A549 (cell line): Measurements from ENCODE around the gene YIPF6. TPM values are rescaled to one million over a fixed set of nuclear protein-coding genes. Genes with fewer than 3 reads are reported as not detected.
A peak's percentile ranks its signal among the peaks of the same experiment; 100 is the strongest.

Source experiments
- ATAC-seq, 2 experiments: fragments of 200-7000 bp in 1 of 2; fragments of >200 bp in 1 of 2; cut with Nextera tagmentation in 1 of 2; cut with Tn5 transposase in 1 of 2; 3 replicates each; pipeline versions ENCODE4 v1.8.0 to v1.9.1; 2018 to 2020; ENCODE audit warnings: mild to moderate bottlenecking in 1 of 2, moderate library complexity in 1 of 2
- CTCF ChIA-PET: fragments of 300-600 bp; sonication (Branson Sonifier 250); formaldehyde crosslinking; extraction: SDS; loops from one replicate; lab custom pipeline; 2021; ENCODE audit warnings: antibody characterized with exemption, inconsistent platforms; lab: Yijun Ruan, JAX
- POLR2A ChIA-PET: fragments of 350-600 bp; formaldehyde crosslinking; extraction: SDS; loops from one replicate; lab custom pipeline; 2021; ENCODE audit warnings: antibody characterized with exemption, inconsistent platforms; lab: Yijun Ruan, JAX
- DNase-seq, 2 experiments: peaks; one replicate each; pipeline versions ENCODE4 v3.0.0 to v3.0.0-alpha.2; 2011 to 2016; ENCODE audit warnings: low read depth in 1 of 2, low spot score in 1 of 2
- FAIRE-seq: peaks from 2 replicates; lab custom pipeline; 2011; peaks lifted over from hg19 to GRCh38; lab: Jason Lieb, UNC
- H3K27ac ChIP-seq, 2 experiments: fragments of >200 bp; sonication (Bioruptor Twin); formaldehyde crosslinking; 3 replicates each; pipeline ENCODE4 v1.5.1; 2016 to 2017
- H3K4me1 ChIP-seq: fragments of >200 bp; sonication (Bioruptor Twin); formaldehyde crosslinking; 3 replicates; pipeline ENCODE4 v1.6.1; 2016
- H3K4me2 ChIP-seq: fragments of >200 bp; sonication (Bioruptor Twin); formaldehyde crosslinking; 3 replicates; pipeline ENCODE4 v1.6.1; 2016
- H3K4me3 ChIP-seq: fragments of >200 bp; sonication (Bioruptor Twin); formaldehyde crosslinking; 3 replicates; pipeline ENCODE4 v1.5.1; 2016
- H3K9me3 ChIP-seq: fragments of >200 bp; sonication (Bioruptor Twin); formaldehyde crosslinking; 3 replicates; pipeline ENCODE4 v1.6.1; 2016
- BHLHE40 ChIP-seq: IDR thresholded peaks from 2 replicates; pipeline ENCODE4 v1.6.1; 2012; ENCODE audit warnings: low read depth, low read length, inconsistent platforms
- CBX2 ChIP-seq: fragments of 200-600 bp; sonication (generic); IDR thresholded peaks from 2 replicates; pipeline ENCODE4 v1.6.1; 2016; ENCODE audit warnings: low read depth, mild to moderate bottlenecking, borderline replicate concordance
- CBX8 ChIP-seq: fragments of 200-600 bp; sonication (generic); IDR thresholded peaks from 2 replicates; pipeline ENCODE4 v1.6.1; 2016
- CEBPB ChIP-seq, 2 experiments: fragments of >200 bp in 1 of 2; sonication (Bioruptor Twin) in 1 of 2; formaldehyde crosslinking in 1 of 2; IDR thresholded peaks; 2 replicates each; pipeline ENCODE4 v1.6.1; 2012 to 2016
- CHD2 ChIP-seq: fragments of 150-350 bp; IDR thresholded peaks from 2 replicates; pipeline ENCODE4 v1.6.1; 2014; ENCODE audit warnings: low read length; ENCODE audit not compliant: partially characterized antibody
- CHD4 ChIP-seq: fragments of 200-600 bp; sonication (generic); IDR thresholded peaks from 2 replicates; pipeline ENCODE4 v1.6.1; 2016; ENCODE audit warnings: antibody characterized with exemption, mild to moderate bottlenecking, borderline replicate concordance
- CTCF ChIP-seq: fragments of >200 bp; sonication (Bioruptor Twin); formaldehyde crosslinking; IDR thresholded peaks from 3 replicates; pipeline ENCODE4 v1.5.1; 2016
- EP300 ChIP-seq, 2 experiments: fragments of >200 bp; sonication (Bioruptor Twin); formaldehyde crosslinking; IDR thresholded peaks; 2 replicates in 1 of 2; 3 replicates in 1 of 2; pipeline ENCODE4 v1.6.1; 2016 to 2017
- FOSB ChIP-seq: fragments of 250-450 bp; sonication (Bioruptor Pico); IDR thresholded peaks from 2 replicates; pipeline ENCODE4 v1.5.0; 2020; ENCODE audit warnings: mild to moderate bottlenecking, moderate library complexity
- FOXS1 ChIP-seq: fragments of 250-450 bp; sonication (Bioruptor Pico); IDR thresholded peaks from 2 replicates; pipeline ENCODE4 v1.5.0; 2020; ENCODE audit warnings: mild to moderate bottlenecking, moderate library complexity
- HES2 ChIP-seq: fragments of >200 bp; sonication (Bioruptor Twin); formaldehyde crosslinking; IDR thresholded peaks from 2 replicates; pipeline ENCODE4 v1.6.1; 2016
- HOXA7 ChIP-seq: fragments of 250-450 bp; sonication (Bioruptor Pico); IDR thresholded peaks from 2 replicates; pipeline ENCODE4 v1.5.0; 2020; ENCODE audit warnings: mild to moderate bottlenecking, moderate library complexity
- JUNB ChIP-seq: fragments of >200 bp; sonication (Bioruptor Twin); formaldehyde crosslinking; IDR thresholded peaks from 2 replicates; pipeline ENCODE4 v1.6.1; 2016
- MAZ ChIP-seq: fragments of 150-350 bp; IDR thresholded peaks from 2 replicates; pipeline ENCODE4 v1.6.1; 2014; ENCODE audit warnings: antibody characterized with exemption, low read depth, low read length, borderline replicate concordance
- NFE2L2 ChIP-seq: fragments of 150-350 bp; conservative IDR thresholded peaks from 2 replicates; pipeline ENCODE4 v1.6.1; 2014; ENCODE audit warnings: low read length
- NPAS2 ChIP-seq: fragments of 250-450 bp; sonication (Bioruptor Pico); IDR thresholded peaks from 2 replicates; pipeline ENCODE4 v1.8.0; 2022; ENCODE audit warnings: mild to moderate bottlenecking, moderate library complexity, borderline replicate concordance
- NR3C1 ChIP-seq: fragments of >200 bp; sonication (Bioruptor Twin); formaldehyde crosslinking; IDR thresholded peaks from 3 replicates; pipeline ENCODE4 v1.6.1; 2017
- PHF8 ChIP-seq: fragments of 200-600 bp; sonication (generic); IDR thresholded peaks from 2 replicates; pipeline ENCODE4 v1.6.1; 2016; ENCODE audit warnings: low read depth, mild to moderate bottlenecking, antibody characterized with exemption, moderate library complexity, borderline replicate concordance
- POLR2A ChIP-seq: IDR thresholded peaks from 2 replicates; pipeline ENCODE4 v1.6.1; 2012; ENCODE audit warnings: mild to moderate bottlenecking, low read length
- POLR2AphosphoS2 ChIP-seq: conservative IDR thresholded peaks from 2 replicates; pipeline ENCODE4 v1.6.1; 2012; ENCODE audit warnings: low read length, improper control_type of control experiment, inconsistent platforms
- RAD21 ChIP-seq, 2 experiments: fragments of >200 bp in 1 of 2; sonication (Bioruptor Twin) in 1 of 2; formaldehyde crosslinking in 1 of 2; IDR thresholded peaks in 1 of 2; conservative IDR thresholded peaks in 1 of 2; 2 replicates in 1 of 2; 3 replicates in 1 of 2; pipeline ENCODE4 v1.6.1; 2012 to 2018; ENCODE audit warnings: inconsistent platforms in 1 of 2
- RARB ChIP-seq: fragments of 250-450 bp; sonication (Bioruptor Pico); IDR thresholded peaks from 2 replicates; pipeline ENCODE4 v1.8.0; 2021; ENCODE audit warnings: mild to moderate bottlenecking, moderate library complexity
- RCOR1 ChIP-seq: fragments of 150-350 bp; IDR thresholded peaks from 2 replicates; pipeline ENCODE4 v1.6.1; 2014; ENCODE audit warnings: antibody characterized with exemption, low read length, low read depth
- ZNF302 ChIP-seq: fragments of 250-450 bp; sonication (Bioruptor Pico); IDR thresholded peaks from 2 replicates; pipeline ENCODE4 v1.9.0; 2021; ENCODE audit warnings: inconsistent platforms, mild to moderate bottlenecking, moderate library complexity
- ZSCAN20 ChIP-seq: fragments of 250-450 bp; sonication (Bioruptor Pico); IDR thresholded peaks from 2 replicates; pipeline ENCODE4 v1.8.0; 2022; ENCODE audit warnings: mild to moderate bottlenecking, moderate library complexity
- WGBS: methylation state at CpG from one replicate; pipeline ENCODE4 v1.1.6; 2017; ENCODE audit errors: missing lambda C conversion rate; 5-methylcytosine and 5-hydroxymethylcytosine counted together
- polyA plus RNA-seq, 4 experiments: library from polyadenylated mRNA; depleted of rRNA in 3 of 4; stranded (reverse); fragments of >200 nt; fragmentation: RNase III in 1 of 4; extraction: RNeasy Plus Mini Kit Qiagen cat#74134 plus additional on column Dnase treatment in 1 of 4; gene quantifications; 2 replicates in 3 of 4; 3 replicates in 1 of 4; pipeline ENCODE4 v1.2.3, GENCODE V29; 2011 to 2017
- TF ChIP-seq, protein P1 (sequence below): IDR thresholded peaks from 2 replicates; pipeline ENCODE4 v1.6.1; 2012

Gene YIPF6
- polyA plus RNA-seq, 2 of the 4 experiments (the other 2 are of a cell fraction), result 27.8 to 58.9 TPM

GRCh38 chrX:68533656-68534055, 34.8 kb downstream of the YIPF6 start:
- FAIRE-seq (peak; percentile 78), DNase-seq (no peak), ATAC-seq (no peak)
- no peaks in the 10 kb centered on the region for H3K9me3 ChIP-seq
- POLR2A ChIA-PET, result no interaction called here
- TF ChIP-seq CEBPB (IDR thresholded peaks at IDR 0.05) (no peak), FOSB (CRISPR knock-in tag) (no peak), POLR2A (no peak), RCOR1 (no peak), MAZ (no peak), CHD4 (no peak), PHF8 (no peak), HOXA7 (CRISPR knock-in tag) (no peak), CTCF (no peak), CBX2 (no peak)
- H3K4me2 ChIP-seq, result no peak overlapping the region
- H3K4me1 ChIP-seq, result no peaks in the 10 kb centered on the region
- no peak overlapping the region for H3K4me3 ChIP-seq
- H3K27ac ChIP-seq, result no peak overlapping the region
- CTCF ChIA-PET, result interaction anchor here (1.1 to 1.6 kb wide), 2 partner anchors 16 to 177 kb away, joined by 3 to 6 read pairs; no protein-coding TSS in a partner anchor
- WGBS, result 92% methylated on average over 2 of the region's 2 CpGs

- DNase-seq, result no peak
- ChIA-PET POLR2A (no interaction called here), CTCF (interaction anchor here (0.5 kb wide), 1 partner anchor 1920 kb away, joined by 3 read pairs; no protein-coding TSS in a partner anchor)
- FAIRE-seq, result no peak
- 95% methylated on average over 4 of the region's 4 CpGs for WGBS
- H3K4me3 ChIP-seq, result no peak overlapping the region
- no peaks in the 10 kb centered on the region for H3K9me3 ChIP-seq
- no peaks in the 10 kb centered on the region for H3K4me1 ChIP-seq
- ATAC-seq, result no peak
- no peak overlapping the region for H3K4me2 ChIP-seq
- TF ChIP-seq FOXS1 (CRISPR knock-in tag) (no peak), HES2 (no peak), NPAS2 (CRISPR knock-in tag) (no peak), CHD2 (no peak), NR3C1 (no peak), CBX8 (no peak), POLR2AphosphoS2 (no peak), ZSCAN20 (CRISPR knock-in tag) (no peak), NFE2L2 (no peak), EP300 (IDR thresholded peaks at IDR 0.05) (no peak)
- TF ChIP-seq, protein P1, sequence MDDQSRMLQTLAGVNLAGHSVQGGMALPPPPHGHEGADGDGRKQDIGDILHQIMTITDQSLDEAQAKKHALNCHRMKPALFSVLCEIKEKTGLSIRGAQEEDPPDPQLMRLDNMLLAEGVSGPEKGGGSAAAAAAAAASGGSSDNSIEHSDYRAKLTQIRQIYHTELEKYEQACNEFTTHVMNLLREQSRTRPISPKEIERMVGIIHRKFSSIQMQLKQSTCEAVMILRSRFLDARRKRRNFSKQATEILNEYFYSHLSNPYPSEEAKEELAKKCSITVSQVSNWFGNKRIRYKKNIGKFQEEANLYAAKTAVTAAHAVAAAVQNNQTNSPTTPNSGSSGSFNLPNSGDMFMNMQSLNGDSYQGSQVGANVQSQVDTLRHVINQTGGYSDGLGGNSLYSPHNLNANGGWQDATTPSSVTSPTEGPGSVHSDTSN, result no peak
- no peak overlapping the region for H3K27ac ChIP-seq
Measured at GRCh38 chrX:68534691-68535090, 35.8 kb downstream of the YIPF6 start.

DNA sequence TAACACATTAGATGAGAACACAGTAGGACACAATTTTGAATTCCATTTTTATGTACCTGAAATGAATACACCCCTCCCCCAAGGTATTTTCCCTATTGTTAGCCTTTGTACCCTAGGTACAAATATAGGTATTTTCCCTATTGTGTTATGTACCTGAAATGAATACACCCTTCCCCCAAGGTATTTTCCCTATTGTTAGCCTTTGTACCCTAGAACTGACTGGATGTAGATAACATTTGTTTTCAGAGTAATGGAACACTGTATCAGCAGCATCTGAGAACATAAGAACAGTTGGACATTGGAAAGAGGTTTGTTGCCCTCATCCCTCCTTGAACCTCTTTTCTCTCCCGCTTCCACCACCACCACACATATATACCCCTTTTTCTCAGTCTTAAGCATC, 37.6 kb downstream of the YIPF6 start:
- FAIRE-seq, result peak; percentile 95
- WGBS, result 100% methylated on average over 1 of the region's 1 CpG

More for the DNA sequence above, 37.6 kb downstream of the YIPF6 start:
- DNase-seq (no peak), ATAC-seq (no peak)
- ChIA-PET CTCF (no interaction called here), POLR2A (no interaction called here)
- TF ChIP-seq RAD21 (conservative IDR thresholded peaks at IDR 0.05 in 1 of 2, IDR thresholded peaks at IDR 0.05 in 1 of 2) (no peak), JUNB (no peak), MAZ (no peak), ZNF302 (CRISPR knock-in tag) (no peak), BHLHE40 (no peak), RARB (no peak)
- no peak overlapping the region for H3K4me3 ChIP-seq
- H3K4me1 ChIP-seq, result no peaks in the 10 kb centered on the region
- no peak overlapping the region for H3K4me2 ChIP-seq
- no peaks in the 10 kb centered on the region for H3K9me3 ChIP-seq
- H3K27ac ChIP-seq, result no peak overlapping the region
